GM19438 (cell line): Measurements from ENCODE around the gene ANXA7.
A peak's percentile ranks its signal among the peaks of the same experiment; 100 is the strongest.

ENCODE experiments used
- ATAC-seq: cut with Tn5 transposase; IDR thresholded peaks from one replicate; pipeline ENCODE4 v1.9.1; 2021; ENCODE audit warnings: low read depth; ENCODE audit not compliant: unreplicated experiment

ANXA7 gene

GRCh38 chr10:73413528-73414229, at the start of gene ANXA7:
ANXA7 (minus strand) TSS chr10:73414058; CDS start chr10:73400856, 13,202 bp downstream.
- peak; percentile 93 for ATAC-seq

- no peak for ATAC-seq
Measured at GRCh38 chr10:73460897-73461296, 47.0 kb upstream of the ANXA7 start.

GRCh38 chr10:73459683-73460314, 45.9 kb upstream of the ANXA7 start:
- no peak for ATAC-seq

GRCh38 chr10:73456187-73456890, 42.5 kb upstream of the ANXA7 start:
- no peak for ATAC-seq

GRCh38 chr10:73449113-73449512, 35.3 kb upstream of the ANXA7 start:
- no peak for ATAC-seq

- ATAC-seq: no peak
Measured at GRCh38 chr10:73448384-73448783, 34.5 kb upstream of the ANXA7 start.

GRCh38 chr10:73446926-73447325, 33.1 kb upstream of the ANXA7 start:
- ATAC-seq: no peak

- no peak for ATAC-seq
Measured at GRCh38 chr10:73444457-73444856, 30.6 kb upstream of the ANXA7 start.

- no peak for ATAC-seq
Measured at GRCh38 chr10:73439605-73440312, 25.9 kb upstream of the ANXA7 start.

- no peak for ATAC-seq
Measured at GRCh38 chr10:73439055-73439454, 25.2 kb upstream of the ANXA7 start.

- no peak for ATAC-seq
Measured at GRCh38 chr10:73433538-73433867, 19.6 kb upstream of the ANXA7 start, which contains the start of gene MSS51. MSS51 (minus strand) TSS chr10:73433561; CDS start chr10:73428284, 5,277 bp downstream.

GRCh38 chr10:73432646-73433537, 19.0 kb upstream of the ANXA7 start:
- no peak for ATAC-seq

GRCh38 chr10:73426318-73426717, 12.5 kb upstream of the ANXA7 start:
- ATAC-seq: no peak

- no peak for ATAC-seq
Measured at GRCh38 chr10:73424478-73424877, 10.6 kb upstream of the ANXA7 start.

- no peak for ATAC-seq
Measured at GRCh38 chr10:73423309-73423708, 9.5 kb upstream of the ANXA7 start.

GRCh38 chr10:73416571-73416970, 2.7 kb upstream of the ANXA7 start:
- ATAC-seq: no peak

GRCh38 chr10:73414230-73414945, 530 bp upstream of the ANXA7 start:
- ATAC-seq: peak; percentile 36

- peak; percentile 19 for ATAC-seq
Measured at GRCh38 chr10:73413108-73413527, 740 bp downstream of the ANXA7 start.

- ATAC-seq: no peak
Measured at GRCh38 chr10:73410897-73411296, 3.0 kb downstream of the ANXA7 start.
